B cell (primary cell): Measurements from ENCODE around the gene HLCS. TPM values are rescaled to one million over a fixed set of nuclear protein-coding genes. Genes with fewer than 3 reads are reported as not detected.

Experiments used
- ATAC-seq: fragments of 200-7000 bp; cut with Tn5 transposase; one replicate; pipeline ENCODE4 v1.10.0; 2021; ENCODE audit warnings: low read depth, mild to moderate bottlenecking, moderate number of reproducible peaks, moderate library complexity
- CTCF ChIA-PET: fragments of 350-600 bp; sonication (Branson Sonifier 250); formaldehyde crosslinking; loops from one replicate; lab custom pipeline; 2021; ENCODE audit warnings: antibody characterized with exemption, inconsistent platforms; lab: Charles Lee
- POLR2A ChIA-PET: fragments of 350-600 bp; sonication (Branson Sonifier 250); formaldehyde crosslinking; loops from one replicate; lab custom pipeline; 2021; ENCODE audit warnings: antibody characterized with exemption; lab: Charles Lee
- DNase-seq: peaks from one replicate; pipeline ENCODE4 v3.0.0; 2013
- H2AFZ ChIP-seq: 2 replicates; pipeline ENCODE4 v1.6.1; 2012; ENCODE audit warnings: mild to moderate bottlenecking, low read depth, low read length; ENCODE audit not compliant: insufficient read depth, poor library complexity, severe bottlenecking
- H3K27ac ChIP-seq, 2 donors: 1 replicate in 1 of 2; 2 replicates in 1 of 2; pipeline ENCODE4 v1.5.1; 2012 to 2013; ENCODE audit warnings: low read length in 2 of 2, mild to moderate bottlenecking in 2 of 2, moderate library complexity in 1 of 2
- H3K27me3 ChIP-seq, 4 experiments: fragments of 200-600 bp in 1 of 4; sonication (generic) in 1 of 4; replicated peaks in 1 of 4; 1 replicate in 2 of 4; 2 replicates in 2 of 4; pipeline versions ENCODE4 v1.6.1 to v1.7.0; 2013 to 2016; ENCODE audit warnings: low read length in 3 of 4, mild to moderate bottlenecking in 2 of 4, mixed read lengths in 1 of 4, moderate library complexity in 1 of 4; ENCODE audit not compliant: insufficient read depth in 4 of 4, control insufficient read depth in 3 of 4; ENCODE audit errors: control extremely low read depth in 1 of 4
- H3K36me3 ChIP-seq, 2 experiments: replicated peaks in 1 of 2; 1 replicate in 1 of 2; 2 replicates in 1 of 2; pipeline versions ENCODE4 v1.6.1 to v1.7.1; 2013; ENCODE audit warnings: low read length in 1 of 2; ENCODE audit not compliant: insufficient read depth in 2 of 2, control insufficient read depth in 1 of 2; ENCODE audit errors: control extremely low read depth in 1 of 2, extremely low read depth in 1 of 2
- H3K4me1 ChIP-seq, 2 donors: fragments of 200-600 bp in 1 of 2; sonication (generic) in 1 of 2; 1 replicate in 1 of 2; 2 replicates in 1 of 2; pipeline versions ENCODE4 v1.5.1 to v1.6.1; 2013 to 2017; ENCODE audit warnings: low read length in 2 of 2; ENCODE audit not compliant: control insufficient read depth in 2 of 2, insufficient read depth in 2 of 2
- H3K4me2 ChIP-seq: replicated peaks from 2 replicates; pipeline ENCODE3; 2012; ENCODE audit warnings: mild to moderate bottlenecking, low read depth, low read length; ENCODE audit not compliant: poor library complexity, severe bottlenecking
- H3K4me3 ChIP-seq, 5 experiments: fragments of 200-600 bp in 1 of 5; sonication (generic) in 1 of 5; 1 replicate in 3 of 5; 2 replicates in 2 of 5; pipeline versions ENCODE4 v1.5.1 to v1.7.0; 2011 to 2016; ENCODE audit warnings: low read length in 4 of 5, mild to moderate bottlenecking in 4 of 5, low read depth in 2 of 5, control low read depth in 1 of 5, moderate library complexity in 1 of 5; ENCODE audit not compliant: insufficient read depth in 1 of 5; ENCODE audit errors: control extremely low read depth in 1 of 5, extremely low read depth in 1 of 5
- H3K79me2 ChIP-seq: fragments of 200-600 bp; sonication (generic); one replicate; pipeline ENCODE4 v1.6.0; 2016; ENCODE audit warnings: low read length; ENCODE audit not compliant: control insufficient read depth, insufficient read depth
- H3K9ac ChIP-seq: fragments of 200-600 bp; sonication (generic); 2 replicates; pipeline ENCODE4 v1.6.1; 2017; ENCODE audit warnings: mild to moderate bottlenecking, low read length, moderate library complexity
- H3K9me3 ChIP-seq, 3 donors: one replicate each; pipeline versions ENCODE4 v1.6.1 to v1.7.1; 2013; ENCODE audit warnings: low read length in 2 of 3; ENCODE audit not compliant: control insufficient read depth in 2 of 3, insufficient read depth in 1 of 3; ENCODE audit errors: control extremely low read depth in 1 of 3
- H4K20me1 ChIP-seq: 2 replicates; pipeline ENCODE4 v1.6.0; 2012; ENCODE audit warnings: mild to moderate bottlenecking, low read length; ENCODE audit not compliant: insufficient read depth, control insufficient read depth, poor library complexity, severe bottlenecking
- H3K27ac Mint-ChIP-seq: one replicate; pipeline ENCODE4 v1.8.0; 2021; ENCODE audit warnings: mixed read lengths
- H3K27me3 Mint-ChIP-seq: one replicate; pipeline ENCODE4 v1.8.0; 2021; ENCODE audit warnings: mixed read lengths
- H3K4me1 Mint-ChIP-seq: one replicate; pipeline ENCODE4 v1.8.0; 2021; ENCODE audit warnings: mixed read lengths
- H3K4me3 Mint-ChIP-seq: one replicate; pipeline ENCODE4 v1.8.0; 2021; ENCODE audit warnings: mixed read lengths
- H3K9me3 Mint-ChIP-seq: one replicate; pipeline ENCODE4 v1.8.0; 2022; ENCODE audit warnings: mixed read lengths; ENCODE audit not compliant: insufficient read depth
- EZH2 ChIP-seq: IDR thresholded peaks from 2 replicates; pipeline ENCODE4 v1.6.1; 2012; ENCODE audit warnings: borderline replicate concordance, low read depth, mild to moderate bottlenecking, moderate library complexity, low read length; ENCODE audit not compliant: insufficient read depth, poor library complexity, severe bottlenecking
- WGBS: methylation state at CpG from one replicate; pipeline ENCODE4 v1.1.5; 2013; ENCODE audit warnings: missing lambda C conversion rate; ENCODE audit not compliant: insufficient coverage; 5-methylcytosine and 5-hydroxymethylcytosine counted together
- intact Hi-C: fragments of 100-400 bp; cut with micrococcal nuclease; formaldehyde crosslinking; loops from one replicate; pipeline ENCODE4 v1.10.0; 2022
- polyA plus RNA-seq: library from polyadenylated mRNA; depleted of rRNA; stranded (reverse); fragments of >200 nt; gene quantifications from 2 replicates; pipeline ENCODE4 v1.2.3, GENCODE V29; 2012
- total RNA-seq, 2 donors: library from RNA; stranded (reverse); fragments of 120-200 nt in 1 of 2; gene quantifications; 1 replicate in 1 of 2; 2 replicates in 1 of 2; pipeline versions ENCODE4 v1.2.3 to v1.2.4, GENCODE V29; 2013 to 2022
- TF ChIP-seq, protein P1 (sequence below): fragments of 200-600 bp; IDR thresholded peaks from one replicate; pipeline ENCODE4 v1.8.0; 2022; ENCODE audit warnings: antibody characterized with exemption, mild to moderate bottlenecking

Gene HLCS
- total and polyA plus RNA-seq, 2 donors (not counting 1 experiment from before 2014, with no cell fraction given), result 4.4 to 14.7 TPM

DNA sequence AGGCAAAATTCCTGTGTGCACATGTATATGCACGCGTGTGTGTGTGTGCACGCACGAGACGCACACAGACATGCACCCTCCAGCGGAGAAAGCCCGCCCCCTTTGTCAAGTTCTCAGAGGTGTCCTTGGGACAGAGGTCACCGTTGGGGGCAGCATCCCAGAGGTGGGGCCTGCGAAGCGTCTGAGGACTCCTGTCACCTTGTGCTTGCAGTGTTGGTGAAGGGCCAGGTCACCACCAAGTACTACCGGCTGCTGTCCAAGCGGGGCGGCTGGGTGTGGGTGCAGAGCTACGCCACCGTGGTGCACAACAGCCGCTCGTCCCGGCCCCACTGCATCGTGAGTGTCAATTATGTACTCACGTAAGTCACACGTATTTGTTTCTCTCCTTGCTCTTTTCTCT lies 225.0 kb downstream of the HLCS start:
- Histone ChIP-seq H3K4me3 (no peak overlapping the region), H3K4me2 (no peak overlapping the region), H3K4me1 (no peaks in the 10 kb centered on the region), H2AFZ (no peak overlapping the region), H4K20me1 (no peaks in the 10 kb centered on the region), H3K36me3 (no peaks in the 10 kb centered on the region), H3K27me3 (peaks cover 0 to 27% (median 3%) of the 10 kb centered on the region in 4 experiments), H3K79me2 (no peaks in the 10 kb centered on the region), H3K9me3 (peaks cover 0 to 5% (median 0%) of the 10 kb centered on the region in 3 donors), H3K9ac (no peak overlapping the region), H3K27ac (no peak overlapping the region)
- H3K4me3 Mint-ChIP-seq, result no peak overlapping the region
- TF ChIP-seq, protein P1, sequence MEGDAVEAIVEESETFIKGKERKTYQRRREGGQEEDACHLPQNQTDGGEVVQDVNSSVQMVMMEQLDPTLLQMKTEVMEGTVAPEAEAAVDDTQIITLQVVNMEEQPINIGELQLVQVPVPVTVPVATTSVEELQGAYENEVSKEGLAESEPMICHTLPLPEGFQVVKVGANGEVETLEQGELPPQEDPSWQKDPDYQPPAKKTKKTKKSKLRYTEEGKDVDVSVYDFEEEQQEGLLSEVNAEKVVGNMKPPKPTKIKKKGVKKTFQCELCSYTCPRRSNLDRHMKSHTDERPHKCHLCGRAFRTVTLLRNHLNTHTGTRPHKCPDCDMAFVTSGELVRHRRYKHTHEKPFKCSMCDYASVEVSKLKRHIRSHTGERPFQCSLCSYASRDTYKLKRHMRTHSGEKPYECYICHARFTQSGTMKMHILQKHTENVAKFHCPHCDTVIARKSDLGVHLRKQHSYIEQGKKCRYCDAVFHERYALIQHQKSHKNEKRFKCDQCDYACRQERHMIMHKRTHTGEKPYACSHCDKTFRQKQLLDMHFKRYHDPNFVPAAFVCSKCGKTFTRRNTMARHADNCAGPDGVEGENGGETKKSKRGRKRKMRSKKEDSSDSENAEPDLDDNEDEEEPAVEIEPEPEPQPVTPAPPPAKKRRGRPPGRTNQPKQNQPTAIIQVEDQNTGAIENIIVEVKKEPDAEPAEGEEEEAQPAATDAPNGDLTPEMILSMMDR, result no peak
- no peak for TF ChIP-seq EZH2
- POLR2A ChIA-PET, result no interaction called here
- no peak for ATAC-seq
- peaks cover 27% of the 10 kb centered on the region for H3K27me3 Mint-ChIP-seq
- H3K9me3 Mint-ChIP-seq, result no peaks in the 10 kb centered on the region
- WGBS, result 95% methylated on average over 15 of the region's 21 CpGs
- peaks cover under 1% of the 10 kb centered on the region for H3K4me1 Mint-ChIP-seq
- CTCF ChIA-PET, result no interaction called here
- no peak overlapping the region for H3K27ac Mint-ChIP-seq
- intact Hi-C loops, result no loop called here
- DNase-seq, result no peak

DNA sequence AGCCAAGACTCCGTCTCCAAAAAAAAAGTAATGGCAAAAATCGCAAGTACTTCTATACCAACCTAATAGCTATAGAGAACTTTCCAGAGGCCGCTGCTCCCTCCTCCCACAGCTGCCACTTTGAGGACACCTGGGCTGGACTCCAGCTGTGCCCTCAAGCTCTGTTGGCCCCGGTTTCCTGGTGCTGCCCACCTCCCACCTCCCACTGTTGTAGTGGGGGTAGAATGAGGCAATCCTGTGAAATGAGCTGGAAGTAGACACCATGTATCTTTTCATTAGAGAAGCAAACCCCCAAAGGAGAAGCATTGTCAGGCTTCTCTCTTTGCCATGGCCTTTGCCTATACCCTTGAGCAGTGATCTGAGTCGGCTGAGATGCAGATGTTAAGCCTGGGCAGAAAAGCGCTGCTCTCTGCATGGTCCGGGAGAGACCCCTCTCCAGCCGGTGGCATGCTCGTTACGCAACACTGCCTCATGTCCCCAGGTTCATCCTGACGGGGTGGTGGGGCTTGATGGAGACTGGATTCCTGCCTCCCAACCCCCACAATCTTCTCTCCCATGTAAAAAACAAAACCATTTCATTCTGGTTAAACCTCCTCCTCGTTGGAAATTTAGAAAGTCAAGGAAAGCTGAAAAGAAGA lies 227.9 kb downstream of the HLCS start:
- H3K4me1 ChIP-seq, result no peaks in the 10 kb centered on the region
- H3K4me1 Mint-ChIP-seq, result no peaks in the 10 kb centered on the region
- no peak overlapping the region for H3K4me3 ChIP-seq
- H4K20me1 ChIP-seq, result no peaks in the 10 kb centered on the region
- ChIA-PET POLR2A (no interaction called here), CTCF (no interaction called here)
- DNase-seq (no peak), ATAC-seq (no peak)
- no peaks in the 10 kb centered on the region for H3K9me3 Mint-ChIP-seq
- H3K27ac Mint-ChIP-seq, result no peak overlapping the region
- TF ChIP-seq, protein P1, result no peak
- TF ChIP-seq EZH2, result no peak
- 93% methylated on average over 3 of the region's 12 CpGs for WGBS
- no peaks in the 10 kb centered on the region for H3K79me2 ChIP-seq
- no peak overlapping the region for H2AFZ ChIP-seq
- no peaks in the 10 kb centered on the region for H3K36me3 ChIP-seq
- H3K27ac ChIP-seq, result no peak overlapping the region
- intact Hi-C loops, result no loop called here
- H3K27me3 Mint-ChIP-seq, result peaks cover 7% of the 10 kb centered on the region
- H3K9me3 ChIP-seq, result peaks cover 0 to 24% (median 0%) of the 10 kb centered on the region in 3 donors
- no peak overlapping the region for H3K4me2 ChIP-seq
- H3K27me3 ChIP-seq, result peaks cover 0 to 13% (median 0%) of the 10 kb centered on the region in 4 experiments
- no peak overlapping the region for H3K4me3 Mint-ChIP-seq
- no peak overlapping the region for H3K9ac ChIP-seq
